ENCODE results near the gene FRRS1. TPM values are rescaled to one million over a fixed set of nuclear protein-coding genes. Genes with fewer than 3 reads are reported as not detected.

Gene FRRS1
- total and polyA plus RNA-seq, 2 experiments from 2014 or later = 0.34 to 6.8 TPM

- DNase-seq (ENCODE audit: low spot score) (no peak), ATAC-seq (no peak)
- no peaks in the 10 kb centered on the region for H3K9me2 ChIP-seq (ENCODE audit: insufficient read depth)
- Mint-ChIP-seq H3K4me1 (peaks cover 41% of the 10 kb centered on the region), H3K27ac (no peak overlapping the region), H3K36me3 (ENCODE audit: low read depth) (peaks cover 16% of the 10 kb centered on the region; the same call in 2 of the 3 replicates), H3K27me3 (ENCODE audit: insufficient read depth, low read depth, poor library complexity) (no peaks in the 10 kb centered on the region), H3K9me3 (peaks cover 5% of the 10 kb centered on the region; the same call in 2 of the 3 replicates), H3K4me3 (no peak overlapping the region)
- H3K36me3 ChIP-seq (ENCODE audit: insufficient read depth) = peaks cover 5% of the 10 kb centered on the region; the same call in 1 of the 2 replicates
- H2AFZ ChIP-seq = no peak overlapping the region
- no peaks in the 10 kb centered on the region for H3F3A ChIP-seq (replicated peaks; ENCODE audit: low read depth)
- H3K4me3 ChIP-seq = no peak overlapping the region
- H4K20me1 ChIP-seq (replicated peaks; ENCODE audit: insufficient read depth) = no peaks in the 10 kb centered on the region
- H3K4me2 ChIP-seq = no peak overlapping the region
- H3K27me3 ChIP-seq (ENCODE audit: insufficient read depth) = no peaks in the 10 kb centered on the region
- TF ChIP-seq STAT1 (IDR thresholded peaks at IDR 0.05; ENCODE audit: unreplicated experiment) (no peak), ZNF462 (CRISPR knock-in tag; IDR thresholded peaks at IDR 0.05) (no peak), POLR2AphosphoS5 (IDR thresholded peaks at IDR 0.05; ENCODE audit: low read depth) (no peak), ETS1 (IDR thresholded peaks at IDR 0.05) (no peak), EZH2 (IDR thresholded peaks at IDR 0.05; ENCODE audit: low read depth, unreplicated experiment) (no peak), ZNF331 (CRISPR knock-in tag; IDR thresholded peaks at IDR 0.05; ENCODE audit: low read depth) (no peak), CTCF (conservative IDR thresholded peaks at IDR 0.05; ENCODE audit: low read depth in 2 of 2) (no peak), CREB1 (CRISPR knock-in tag; IDR thresholded peaks at IDR 0.05; ENCODE audit: low read depth) (no peak), EZH2phosphoT487 (IDR thresholded peaks at IDR 0.05; ENCODE audit: unreplicated experiment) (no peak), JUNB (IDR thresholded peaks at IDR 0.05; ENCODE audit: unreplicated experiment) (no peak), REST (IDR thresholded peaks at IDR 0.05; ENCODE audit: unreplicated experiment) (no peak), ZNF114 (CRISPR knock-in tag; IDR thresholded peaks at IDR 0.05) (no peak)
- H3K79me2 ChIP-seq (replicated peaks; ENCODE audit: insufficient read depth) = no peaks in the 10 kb centered on the region
- no peak overlapping the region for H3K27ac ChIP-seq (ENCODE audit: low read depth)
- peaks cover 2% of the 10 kb centered on the region; the same call in 1 of the 2 replicates for H3K4me1 ChIP-seq (ENCODE audit: insufficient read depth)
These were observed 4.7 kb downstream of the FRRS1 start for GRCh38 chr1:99761774-99762173.
